ENCODE measurements around the gene SREBF1. TPM values are rescaled to one million over a fixed set of nuclear protein-coding genes. Genes with fewer than 3 reads are reported as not detected.

The SREBF1 gene
- total RNA-seq, 1 donor from 2014 or later = 83.0 TPM

DNA sequence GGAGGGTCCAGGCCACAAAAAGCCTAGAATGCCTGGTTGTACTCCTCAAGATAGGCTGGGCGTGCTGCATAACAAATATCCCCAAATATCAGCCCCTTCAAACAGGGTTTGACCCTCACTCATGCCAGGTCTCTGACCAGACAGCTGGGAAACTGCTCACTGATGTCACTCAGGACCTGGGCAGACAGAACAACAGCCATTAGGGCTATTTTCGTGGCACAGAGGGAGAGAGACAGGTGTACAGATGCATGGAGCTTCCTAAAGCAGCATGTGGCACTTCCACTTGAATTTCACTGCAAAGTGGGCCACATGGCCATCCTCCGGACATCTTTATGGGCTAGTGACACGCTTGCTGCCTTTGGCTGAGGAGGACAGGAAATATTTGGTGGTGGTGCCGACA lies 73.1 kb downstream of the SREBF1 start:
- DNase-seq (ENCODE audit: low read depth) = no peak
- Histone ChIP-seq H3K4me3 (ENCODE audit: low read depth, low read length) (no peak overlapping the region), H3K36me3 (ENCODE audit: control insufficient read depth, insufficient read depth, low read length) (no peaks in the 10 kb centered on the region), H3K27me3 (ENCODE audit: control insufficient read depth, insufficient read depth, low read length) (no peaks in the 10 kb centered on the region)
- TF ChIP-seq, protein P1, sequence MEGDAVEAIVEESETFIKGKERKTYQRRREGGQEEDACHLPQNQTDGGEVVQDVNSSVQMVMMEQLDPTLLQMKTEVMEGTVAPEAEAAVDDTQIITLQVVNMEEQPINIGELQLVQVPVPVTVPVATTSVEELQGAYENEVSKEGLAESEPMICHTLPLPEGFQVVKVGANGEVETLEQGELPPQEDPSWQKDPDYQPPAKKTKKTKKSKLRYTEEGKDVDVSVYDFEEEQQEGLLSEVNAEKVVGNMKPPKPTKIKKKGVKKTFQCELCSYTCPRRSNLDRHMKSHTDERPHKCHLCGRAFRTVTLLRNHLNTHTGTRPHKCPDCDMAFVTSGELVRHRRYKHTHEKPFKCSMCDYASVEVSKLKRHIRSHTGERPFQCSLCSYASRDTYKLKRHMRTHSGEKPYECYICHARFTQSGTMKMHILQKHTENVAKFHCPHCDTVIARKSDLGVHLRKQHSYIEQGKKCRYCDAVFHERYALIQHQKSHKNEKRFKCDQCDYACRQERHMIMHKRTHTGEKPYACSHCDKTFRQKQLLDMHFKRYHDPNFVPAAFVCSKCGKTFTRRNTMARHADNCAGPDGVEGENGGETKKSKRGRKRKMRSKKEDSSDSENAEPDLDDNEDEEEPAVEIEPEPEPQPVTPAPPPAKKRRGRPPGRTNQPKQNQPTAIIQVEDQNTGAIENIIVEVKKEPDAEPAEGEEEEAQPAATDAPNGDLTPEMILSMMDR (IDR thresholded peaks at IDR 0.05; ENCODE audit: insufficient read depth, low read length, poor library complexity, severe bottlenecking) = no peak

DNA sequence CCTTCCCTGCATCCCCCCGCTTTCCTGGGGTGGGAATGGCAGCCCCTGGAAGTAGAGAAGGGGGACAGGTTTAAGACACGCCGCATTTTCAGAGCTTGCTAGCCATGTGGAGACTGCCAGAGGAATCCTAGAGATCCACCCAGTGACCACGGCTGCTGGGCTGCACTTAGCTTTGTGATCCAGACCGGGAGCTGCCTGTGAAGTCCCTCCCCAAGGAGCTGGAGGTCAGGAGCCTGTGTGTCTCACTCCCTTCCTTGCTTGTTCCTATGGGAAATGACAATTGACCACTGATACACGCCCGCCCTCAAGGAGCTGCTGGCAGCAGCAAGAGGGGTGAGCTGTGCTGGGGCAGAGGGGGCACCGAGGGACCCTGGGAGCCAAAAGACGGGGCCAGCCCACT lies 73.7 kb downstream of the SREBF1 start:
- no peaks in the 10 kb centered on the region for H3K27me3 ChIP-seq (ENCODE audit: control insufficient read depth, insufficient read depth, low read length)
- H3K4me3 ChIP-seq (ENCODE audit: low read depth, low read length) = no peak overlapping the region
- no peak for DNase-seq (ENCODE audit: low read depth)
- no peaks in the 10 kb centered on the region for H3K36me3 ChIP-seq (ENCODE audit: control insufficient read depth, insufficient read depth, low read length)
- TF ChIP-seq, protein P1 (IDR thresholded peaks at IDR 0.05; ENCODE audit: insufficient read depth, low read length, poor library complexity, severe bottlenecking) = no peak

DNA sequence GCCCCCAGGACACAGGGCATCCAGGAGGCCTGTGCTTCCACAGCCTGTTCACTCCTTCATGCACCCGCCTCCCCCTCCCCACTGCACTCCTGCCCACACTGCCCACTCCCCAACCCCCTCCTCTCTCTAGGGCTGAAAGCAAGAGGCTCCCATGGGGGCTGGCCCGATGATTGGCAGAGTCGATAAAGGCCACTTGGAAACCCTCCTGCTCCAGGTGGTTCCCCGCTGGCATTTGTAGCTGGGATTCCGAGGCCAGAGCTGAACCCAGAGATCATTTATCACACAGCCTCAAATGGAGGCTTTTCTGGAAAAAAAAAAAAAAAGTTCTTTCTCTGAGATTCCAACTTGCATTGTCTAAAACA lies 74.1 kb downstream of the SREBF1 start:
- Histone ChIP-seq H3K4me3 (ENCODE audit: low read depth, low read length) (no peak overlapping the region), H3K27me3 (ENCODE audit: control insufficient read depth, insufficient read depth, low read length) (no peaks in the 10 kb centered on the region), H3K36me3 (ENCODE audit: control insufficient read depth, insufficient read depth, low read length) (no peaks in the 10 kb centered on the region)
- TF ChIP-seq, protein P1 (IDR thresholded peaks at IDR 0.05; ENCODE audit: insufficient read depth, low read length, poor library complexity, severe bottlenecking) = no peak
- DNase-seq (ENCODE audit: low read depth) = no peak

Other genes with a start within 250 kb of the SREBF1 start
- gene PEMT, start 245.3 kb downstream of the SREBF1 start, total RNA-seq = 87.2 and 109 TPM in 2 replicates
- 31.3 and 35.0 TPM in 2 replicates for gene RAI1, start 155.5 kb downstream of the SREBF1 start, total RNA-seq
- gene TOM1L2, start 135.4 kb upstream of the SREBF1 start, total RNA-seq = 16.3 and 17.7 TPM in 2 replicates
- 3.9 and 17.7 TPM in 2 replicates for gene DRC3, start 135.9 kb upstream of the SREBF1 start, total RNA-seq
- 31.3 and 32.3 TPM in 2 replicates for gene ATPAF2, start 202.2 kb upstream of the SREBF1 start, total RNA-seq
- gene GID4, start 202.4 kb upstream of the SREBF1 start, total RNA-seq = 6.2 and 8.6 TPM in 2 replicates